H9 (cell line): ENCODE measurements around the gene ALDH1A3. TPM values are rescaled to one million over a fixed set of nuclear protein-coding genes. Genes with fewer than 3 reads are reported as not detected.

Experiments
- DNase-seq: peaks from one replicate; pipeline ENCODE4 v3.0.0-alpha.2; 2017
- H2AFZ ChIP-seq: one replicate; pipeline ENCODE4 v1.6.1; 2013; ENCODE audit warnings: mild to moderate bottlenecking, low read length, control low read depth, moderate library complexity
- H2AK5ac ChIP-seq: 2 replicates; pipeline ENCODE4 v1.6.1; 2013; ENCODE audit warnings: low read length, control low read depth, mixed read lengths; ENCODE audit not compliant: insufficient read length
- H2BK120ac ChIP-seq: one replicate; pipeline ENCODE4 v1.6.1; 2013; ENCODE audit warnings: low read depth, mild to moderate bottlenecking, low read length, control low read depth, inconsistent platforms; ENCODE audit not compliant: poor library complexity, severe bottlenecking
- H2BK12ac ChIP-seq: 2 replicates; pipeline ENCODE4 v1.6.1; 2013; ENCODE audit warnings: low read length, control low read depth, mixed read lengths, low read depth; ENCODE audit not compliant: insufficient read length
- H2BK15ac ChIP-seq: 2 replicates; pipeline ENCODE4 v1.6.1; 2013; ENCODE audit warnings: low read depth, low read length, control low read depth
- H2BK20ac ChIP-seq: one replicate; pipeline ENCODE4 v1.6.1; 2013; ENCODE audit warnings: low read depth, mild to moderate bottlenecking, low read length, control low read depth, inconsistent platforms; ENCODE audit not compliant: poor library complexity, severe bottlenecking
- H2BK5ac ChIP-seq: 2 replicates; pipeline ENCODE4 v1.6.1; 2013; ENCODE audit warnings: low read length, control low read depth, mixed read lengths; ENCODE audit not compliant: insufficient read length
- H3K14ac ChIP-seq: 2 replicates; pipeline ENCODE4 v1.6.1; 2013; ENCODE audit warnings: low read length, control low read depth; ENCODE audit not compliant: insufficient read depth
- H3K18ac ChIP-seq: 2 replicates; pipeline ENCODE4 v1.6.1; 2013; ENCODE audit warnings: low read depth, mild to moderate bottlenecking, mixed read lengths, low read length, control low read depth; ENCODE audit not compliant: insufficient read length
- H3K23ac ChIP-seq: 2 replicates; pipeline ENCODE4 v1.6.1; 2013; ENCODE audit warnings: low read length, control low read depth, mixed read lengths, low read depth; ENCODE audit not compliant: insufficient read length
- H3K23me2 ChIP-seq: 2 replicates; pipeline ENCODE4 v1.6.1; 2013; ENCODE audit warnings: low read depth, mild to moderate bottlenecking, mixed read lengths, low read length, control low read depth; ENCODE audit not compliant: insufficient read length, poor library complexity, severe bottlenecking
- H3K27ac ChIP-seq: 2 replicates; pipeline ENCODE4 v1.5.1; 2013; ENCODE audit warnings: low read length, control low read depth, mixed read lengths, low read depth; ENCODE audit not compliant: insufficient read length
- H3K27me3 ChIP-seq: 2 replicates; pipeline ENCODE4 v1.6.1; 2013; ENCODE audit warnings: low read length, control low read depth, inconsistent platforms; ENCODE audit not compliant: insufficient read depth
- H3K4ac ChIP-seq: 2 replicates; pipeline ENCODE4 v1.6.1; 2013; ENCODE audit warnings: low read depth, mild to moderate bottlenecking, control low read depth, inconsistent platforms, low read length, moderate library complexity
- H3K4me1 ChIP-seq: 2 replicates; pipeline ENCODE4 v1.6.1; 2013; ENCODE audit warnings: low read length, control low read depth, inconsistent platforms; ENCODE audit not compliant: insufficient read depth
- H3K4me2 ChIP-seq: 2 replicates; pipeline ENCODE4 v1.6.1; 2013; ENCODE audit warnings: low read length, control low read depth, mixed read lengths; ENCODE audit not compliant: insufficient read length, insufficient read depth
- H3K56ac ChIP-seq: 2 replicates; pipeline ENCODE4 v1.6.1; 2013; ENCODE audit warnings: low read depth, mild to moderate bottlenecking, mixed read lengths, low read length, control low read depth; ENCODE audit not compliant: insufficient read length
- H3K79me1 ChIP-seq: 2 replicates; pipeline ENCODE4 v1.6.1; 2013; ENCODE audit warnings: low read depth, mild to moderate bottlenecking, moderate library complexity, low read length, control low read depth, inconsistent platforms; ENCODE audit not compliant: insufficient read depth, poor library complexity, severe bottlenecking
- H3K79me2 ChIP-seq: 2 replicates; pipeline ENCODE4 v1.6.1; 2013; ENCODE audit warnings: low read length, control low read depth, inconsistent platforms; ENCODE audit not compliant: insufficient read depth
- H3K9ac ChIP-seq: 2 replicates; pipeline ENCODE4 v1.6.1; 2013; ENCODE audit warnings: low read length, control low read depth, mixed read lengths; ENCODE audit not compliant: insufficient read length; ENCODE audit errors: extremely low read depth
- H3K9me3 ChIP-seq: one replicate; pipeline ENCODE4 v1.6.1; 2013; ENCODE audit warnings: low read depth, low read length, inconsistent platforms; ENCODE audit not compliant: control insufficient read depth
- H3T11ph ChIP-seq: one replicate; pipeline ENCODE4 v1.6.1; 2013; ENCODE audit warnings: mild to moderate bottlenecking, low read length, control low read depth, inconsistent platforms
- H4K20me1 ChIP-seq: one replicate; pipeline ENCODE4 v1.6.1; 2013; ENCODE audit not compliant: control insufficient read depth, insufficient read length, insufficient read depth
- H4K5ac ChIP-seq: 2 replicates; pipeline ENCODE4 v1.6.1; 2013; ENCODE audit warnings: low read depth, mild to moderate bottlenecking, mixed read lengths, low read length, control low read depth; ENCODE audit not compliant: insufficient read length
- H4K8ac ChIP-seq: replicated peaks from 2 replicates; pipeline ENCODE4 v1.6.1; 2013; ENCODE audit warnings: low read length, control low read depth, mixed read lengths, low read depth; ENCODE audit not compliant: insufficient read length
- H4K91ac ChIP-seq: 2 replicates; pipeline ENCODE4 v1.6.1; 2013; ENCODE audit warnings: low read depth, mild to moderate bottlenecking, moderate library complexity, mixed read lengths, low read length, control low read depth; ENCODE audit not compliant: insufficient read length
- H3K27ac Mint-ChIP-seq, 3 experiments: 2 replicates in 2 of 3; 3 replicates in 1 of 3; pipeline ENCODE4 v1.8.0; 2020 to 2021; ENCODE audit warnings: mixed read lengths in 3 of 3, mild to moderate bottlenecking in 1 of 3, moderate library complexity in 1 of 3
- H3K27me3 Mint-ChIP-seq: 2 replicates; pipeline ENCODE4 v1.8.0; 2021; ENCODE audit warnings: low read depth, mild to moderate bottlenecking, moderate library complexity, mixed read lengths
- H3K36me3 Mint-ChIP-seq, 3 experiments: 2 replicates in 2 of 3; 3 replicates in 1 of 3; pipeline ENCODE4 v1.8.0; 2020 to 2021; ENCODE audit warnings: low read depth in 3 of 3, mixed read lengths in 3 of 3; ENCODE audit not compliant: insufficient read depth in 1 of 3
- H3K4me1 Mint-ChIP-seq, 2 experiments: 2 replicates each; pipeline ENCODE4 v1.8.0; 2020; ENCODE audit warnings: mixed read lengths in 2 of 2
- H3K4me3 Mint-ChIP-seq, 2 experiments: 2 replicates in 1 of 2; 3 replicates in 1 of 2; pipeline ENCODE4 v1.8.0; 2020 to 2021; ENCODE audit warnings: mild to moderate bottlenecking in 2 of 2, mixed read lengths in 2 of 2, moderate library complexity in 1 of 2
- H3K9me3 Mint-ChIP-seq, 2 experiments: 2 replicates in 1 of 2; 3 replicates in 1 of 2; pipeline ENCODE4 v1.8.0; 2020; ENCODE audit warnings: mild to moderate bottlenecking in 2 of 2, mixed read lengths in 2 of 2, moderate library complexity in 1 of 2
- WGBS: extraction: QIAGEN DNeasy Blood & Tissue Kit; methylation state at CpG from one replicate; pipeline ENCODE4 v1.1.7; 2013; ENCODE audit warnings: missing lambda C conversion rate, low lambda C conversion rate, mixed read lengths; ENCODE audit not compliant: insufficient read length; ENCODE audit errors: extremely low coverage; 5-methylcytosine and 5-hydroxymethylcytosine counted together
- total RNA-seq: library from RNA; stranded (reverse); gene quantifications from 2 replicates; pipeline ENCODE4 v1.2.1, GENCODE V29; 2021
- TF ChIP-seq, protein P1 (sequence below): fragments of 200-600 bp; sonication (generic); conservative IDR thresholded peaks from 3 replicates; pipeline ENCODE4 v1.8.0; 2021; ENCODE audit warnings: antibody characterized with exemption, mild to moderate bottlenecking

Gene ALDH1A3
- total RNA-seq, 1 experiment from 2014 or later: 9.2 TPM

GRCh38 chr15:100947760-100948429 is 68.3 kb downstream of the ALDH1A3 start:
- H3K4me3 Mint-ChIP-seq: no peak overlapping the region
- H3K14ac ChIP-seq: no peak overlapping the region

More at GRCh38 chr15:100947760-100948429, 68.3 kb downstream of the ALDH1A3 start:
- H3K27ac Mint-ChIP-seq: no peak overlapping the region
- Histone ChIP-seq H3K9me3 (no peaks in the 10 kb centered on the region), H3T11ph (no peak overlapping the region), H2BK20ac (no peak overlapping the region), H2BK15ac (no peak overlapping the region), H2BK5ac (no peak overlapping the region), H3K79me2 (no peaks in the 10 kb centered on the region), H3K23me2 (no peaks in the 10 kb centered on the region), H3K9ac (no peak overlapping the region), H3K27me3 (no peaks in the 10 kb centered on the region), H3K56ac (no peak overlapping the region), H3K23ac (no peak overlapping the region), H2AFZ (no peak overlapping the region), H3K79me1 (no peaks in the 10 kb centered on the region), H3K4me1 (no peaks in the 10 kb centered on the region), H3K4ac (no peak overlapping the region), H4K8ac (no peak overlapping the region), H4K5ac (no peak overlapping the region), H2AK5ac (no peak overlapping the region), H4K20me1 (no peaks in the 10 kb centered on the region), H3K4me2 (no peak overlapping the region), H3K18ac (no peak overlapping the region), H4K91ac (no peak overlapping the region), H2BK120ac (no peak overlapping the region), H2BK12ac (no peak overlapping the region), H3K27ac (no peak overlapping the region)
- H3K4me1 Mint-ChIP-seq: peaks cover 11% of the 10 kb centered on the region in 2 experiments
- no peaks in the 10 kb centered on the region for H3K27me3 Mint-ChIP-seq
- WGBS: no CpG with 5 or more reads among the region's 10 CpGs
- DNase-seq: no peak
- H3K36me3 Mint-ChIP-seq: no peaks in the 10 kb centered on the region
- TF ChIP-seq, protein P1, sequence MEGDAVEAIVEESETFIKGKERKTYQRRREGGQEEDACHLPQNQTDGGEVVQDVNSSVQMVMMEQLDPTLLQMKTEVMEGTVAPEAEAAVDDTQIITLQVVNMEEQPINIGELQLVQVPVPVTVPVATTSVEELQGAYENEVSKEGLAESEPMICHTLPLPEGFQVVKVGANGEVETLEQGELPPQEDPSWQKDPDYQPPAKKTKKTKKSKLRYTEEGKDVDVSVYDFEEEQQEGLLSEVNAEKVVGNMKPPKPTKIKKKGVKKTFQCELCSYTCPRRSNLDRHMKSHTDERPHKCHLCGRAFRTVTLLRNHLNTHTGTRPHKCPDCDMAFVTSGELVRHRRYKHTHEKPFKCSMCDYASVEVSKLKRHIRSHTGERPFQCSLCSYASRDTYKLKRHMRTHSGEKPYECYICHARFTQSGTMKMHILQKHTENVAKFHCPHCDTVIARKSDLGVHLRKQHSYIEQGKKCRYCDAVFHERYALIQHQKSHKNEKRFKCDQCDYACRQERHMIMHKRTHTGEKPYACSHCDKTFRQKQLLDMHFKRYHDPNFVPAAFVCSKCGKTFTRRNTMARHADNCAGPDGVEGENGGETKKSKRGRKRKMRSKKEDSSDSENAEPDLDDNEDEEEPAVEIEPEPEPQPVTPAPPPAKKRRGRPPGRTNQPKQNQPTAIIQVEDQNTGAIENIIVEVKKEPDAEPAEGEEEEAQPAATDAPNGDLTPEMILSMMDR: no peak
- no peaks in the 10 kb centered on the region; a peak in 1 of 5 replicates for H3K9me3 Mint-ChIP-seq
